ENCODE measurements around the gene SH3PXD2A. TPM values are rescaled to one million over a fixed set of nuclear protein-coding genes. Genes with fewer than 3 reads are reported as not detected.

SH3PXD2A gene
- total RNA-seq, 4 donors from 2014 or later: 128 to 154 (median 136) TPM

DNA sequence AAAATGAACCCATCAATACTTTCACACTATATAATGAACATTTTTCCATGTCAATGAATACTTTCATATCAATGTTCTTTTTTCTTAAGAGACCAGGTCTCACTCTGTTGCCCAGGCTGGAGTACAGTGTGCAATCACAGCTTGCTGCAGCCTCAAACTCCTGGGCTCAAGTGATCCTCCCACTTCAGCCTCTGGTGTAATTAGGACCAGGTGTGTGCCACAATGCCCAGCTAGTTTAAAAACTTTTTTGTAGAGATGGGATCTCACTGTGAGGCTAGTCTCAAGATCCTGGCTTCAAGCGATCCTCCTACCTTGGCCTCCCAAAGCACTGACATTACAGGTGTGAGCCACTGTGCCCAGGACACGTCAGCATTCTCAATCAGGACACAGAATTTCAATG lies 85.2 kb downstream of the SH3PXD2A start:
- 96 to 100% methylated on average over 2 of the region's 2 CpGs for WGBS, 2 donors
- no peak for DNase-seq (ENCODE audit: low spot score in 2 of 2)
- Histone ChIP-seq H3K36me3 (no peaks in the 10 kb centered on the region), H3K27ac (peak overlapping the region in 1 of 4 donors; percentile 6), H3K27me3 (no peaks in the 10 kb centered on the region), H3K4me1 (peaks cover 0 to 55% (median 24%) of the 10 kb centered on the region in 4 donors), H3K4me3 (no peak overlapping the region), H3K9me3 (peaks cover 0 to 9% (median 0%) of the 10 kb centered on the region in 4 donors)
- TF ChIP-seq EP300 (IDR thresholded peaks at IDR 0.05) (no peak), POLR2A (IDR thresholded peaks at IDR 0.05) (no peak)
- TF ChIP-seq, protein P1, sequence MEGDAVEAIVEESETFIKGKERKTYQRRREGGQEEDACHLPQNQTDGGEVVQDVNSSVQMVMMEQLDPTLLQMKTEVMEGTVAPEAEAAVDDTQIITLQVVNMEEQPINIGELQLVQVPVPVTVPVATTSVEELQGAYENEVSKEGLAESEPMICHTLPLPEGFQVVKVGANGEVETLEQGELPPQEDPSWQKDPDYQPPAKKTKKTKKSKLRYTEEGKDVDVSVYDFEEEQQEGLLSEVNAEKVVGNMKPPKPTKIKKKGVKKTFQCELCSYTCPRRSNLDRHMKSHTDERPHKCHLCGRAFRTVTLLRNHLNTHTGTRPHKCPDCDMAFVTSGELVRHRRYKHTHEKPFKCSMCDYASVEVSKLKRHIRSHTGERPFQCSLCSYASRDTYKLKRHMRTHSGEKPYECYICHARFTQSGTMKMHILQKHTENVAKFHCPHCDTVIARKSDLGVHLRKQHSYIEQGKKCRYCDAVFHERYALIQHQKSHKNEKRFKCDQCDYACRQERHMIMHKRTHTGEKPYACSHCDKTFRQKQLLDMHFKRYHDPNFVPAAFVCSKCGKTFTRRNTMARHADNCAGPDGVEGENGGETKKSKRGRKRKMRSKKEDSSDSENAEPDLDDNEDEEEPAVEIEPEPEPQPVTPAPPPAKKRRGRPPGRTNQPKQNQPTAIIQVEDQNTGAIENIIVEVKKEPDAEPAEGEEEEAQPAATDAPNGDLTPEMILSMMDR (IDR thresholded peaks at IDR 0.05): no peak

DNA sequence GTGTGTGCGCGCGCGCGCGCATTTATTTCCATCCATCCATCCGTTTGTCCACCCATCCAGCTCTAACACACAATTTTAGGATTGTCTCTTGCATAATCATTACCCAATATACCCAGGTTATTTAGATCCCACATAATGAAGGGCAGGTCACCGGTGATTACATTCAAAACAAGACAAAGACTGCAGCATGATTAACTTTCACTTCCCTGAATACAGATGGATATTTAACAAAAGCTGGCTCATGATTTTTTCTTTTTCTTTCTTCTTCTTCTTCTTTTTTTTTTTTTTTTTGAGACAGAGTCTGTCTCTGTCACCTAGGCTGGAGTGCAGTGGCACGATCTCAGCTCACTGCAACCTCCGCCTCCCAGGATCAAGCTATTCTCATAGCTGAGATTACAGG lies 86.2 kb downstream of the SH3PXD2A start:
- Histone ChIP-seq H3K9me3 (peaks cover 0 to 2% (median 0%) of the 10 kb centered on the region in 4 donors), H3K27me3 (no peaks in the 10 kb centered on the region), H3K27ac (peak overlapping the region in 2 of 4 donors; percentile 25 to 49), H3K4me1 (peaks cover 0 to 65% (median 27%) of the 10 kb centered on the region in 4 donors), H3K4me3 (no peak overlapping the region), H3K36me3 (no peaks in the 10 kb centered on the region)
- DNase-seq (ENCODE audit: low spot score in 2 of 2): no peak
- 89 to 91% methylated on average over 10 of the region's 10 CpGs for WGBS, 2 donors
- TF ChIP-seq EP300 (IDR thresholded peaks at IDR 0.05) (no peak), POLR2A (IDR thresholded peaks at IDR 0.05) (no peak)
- TF ChIP-seq, protein P1 (IDR thresholded peaks at IDR 0.05): no peak

DNA sequence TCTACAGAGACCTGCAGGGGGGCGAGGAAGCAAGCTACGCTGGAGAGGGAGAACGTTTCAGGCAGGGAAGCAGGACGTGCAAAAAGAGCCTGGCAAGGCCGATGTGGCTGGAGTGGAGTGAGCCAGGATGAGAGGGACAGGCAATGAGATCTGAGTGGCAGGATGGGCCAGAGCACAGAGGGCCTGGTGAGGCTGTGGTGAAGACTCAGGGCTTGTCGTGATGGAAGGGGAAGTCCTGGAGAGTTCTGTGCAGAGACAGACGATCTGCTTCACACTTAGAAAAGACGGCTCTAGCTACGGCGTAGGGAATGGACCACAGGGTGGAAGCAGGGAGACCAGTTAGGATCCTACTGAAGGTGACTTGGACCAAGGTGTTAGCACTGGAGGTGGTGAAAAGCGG lies 87.0 kb downstream of the SH3PXD2A start:
- TF ChIP-seq, protein P1 (IDR thresholded peaks at IDR 0.05): no peak
- TF ChIP-seq EP300 (IDR thresholded peaks at IDR 0.05) (no peak), POLR2A (IDR thresholded peaks at IDR 0.05) (no peak)
- H3K9me3 ChIP-seq: no peaks in the 10 kb centered on the region
- H3K4me3 ChIP-seq: no peak overlapping the region
- 70 to 74% methylated on average over 11 of the region's 11 CpGs for whole genome bisulfite sequencing, 2 donors
- peak overlapping the region in 2 of 4 donors; percentile 25 to 49 for H3K27ac ChIP-seq
- H3K27me3 ChIP-seq: no peaks in the 10 kb centered on the region
- DNase-seq (ENCODE audit: low spot score in 2 of 2): no peak
- peaks cover 0 to 73% (median 34%) of the 10 kb centered on the region in 4 donors for H3K4me1 ChIP-seq
- H3K36me3 ChIP-seq: no peaks in the 10 kb centered on the region

DNA sequence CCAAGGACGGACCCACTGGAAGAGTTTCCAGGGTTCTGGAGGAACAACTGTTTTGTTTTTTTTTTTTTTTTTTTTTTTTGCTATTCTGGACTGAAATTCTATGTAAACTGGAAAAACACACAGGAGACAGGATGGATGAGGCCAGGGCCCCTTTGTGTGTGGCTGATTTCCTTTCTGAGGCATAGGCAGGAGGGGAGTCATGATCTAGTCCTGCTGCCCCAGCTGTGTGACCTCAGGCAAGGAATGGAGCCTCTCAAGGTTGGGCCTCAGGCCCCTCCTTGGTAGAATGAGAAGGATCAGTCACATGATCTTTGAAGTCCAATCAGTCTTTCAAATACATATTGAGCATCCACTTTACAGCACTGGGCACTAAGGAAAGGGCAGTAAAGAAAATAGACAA lies 87.6 kb downstream of the SH3PXD2A start:
- Histone ChIP-seq H3K27ac (peak overlapping the region in 2 of 4 donors; percentile 49 to 74), H3K9me3 (no peaks in the 10 kb centered on the region), H3K27me3 (no peaks in the 10 kb centered on the region), H3K4me1 (peaks cover 0 to 73% (median 35%) of the 10 kb centered on the region in 4 donors), H3K36me3 (no peaks in the 10 kb centered on the region), H3K4me3 (no peak overlapping the region)
- TF ChIP-seq, protein P1 (IDR thresholded peaks at IDR 0.05): no peak
- TF ChIP-seq POLR2A (IDR thresholded peaks at IDR 0.05) (no peak), EP300 (IDR thresholded peaks at IDR 0.05) (no peak)
- 46 to 70% methylated on average over 1 of the region's 1 CpG for WGBS, 2 donors
- no peak for DNase-seq (ENCODE audit: low spot score in 2 of 2)

DNA sequence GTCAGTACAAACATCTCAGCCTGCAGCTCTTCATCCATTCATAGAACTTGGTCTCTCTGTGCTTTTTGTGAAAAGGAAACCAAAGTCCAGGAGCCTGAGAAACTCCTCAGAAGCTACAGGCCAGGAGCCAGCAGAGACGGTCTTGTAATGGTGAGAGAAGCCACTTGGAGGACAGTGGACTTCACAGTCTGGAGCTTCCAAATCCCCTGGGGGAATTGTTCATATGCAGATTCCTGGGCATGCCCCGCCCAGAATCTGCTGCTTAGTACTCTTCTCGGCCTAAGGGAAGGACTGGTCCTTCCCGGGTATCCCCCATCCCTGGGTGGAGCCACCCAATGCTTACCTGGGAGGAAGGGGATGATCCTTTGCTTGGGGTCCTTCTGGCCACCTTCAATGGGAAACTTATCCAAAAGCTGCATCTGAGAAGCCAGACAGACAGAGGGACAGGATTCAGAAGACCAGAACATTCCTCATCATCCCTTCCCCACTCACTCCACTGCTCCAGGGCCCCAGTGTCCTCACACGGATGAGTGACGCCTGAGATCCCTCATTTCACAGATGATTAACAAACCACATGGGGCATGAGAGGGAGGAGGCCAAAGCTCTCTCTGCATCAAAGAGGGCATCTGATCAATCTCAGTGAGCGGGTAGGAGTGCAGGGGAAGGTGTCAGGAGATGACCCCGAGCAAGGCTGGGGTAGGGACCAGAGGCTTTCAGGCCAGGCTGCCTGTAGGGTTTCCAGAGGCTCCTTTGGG lies 88.4 kb downstream of the SH3PXD2A start:
- 68 to 80% methylated on average over 8 of the region's 8 CpGs for WGBS, 2 donors
- no peaks in the 10 kb centered on the region for H3K27me3 ChIP-seq
- TF ChIP-seq POLR2A (IDR thresholded peaks at IDR 0.05): no peak
- TF ChIP-seq, protein P1 (IDR thresholded peaks at IDR 0.05): no peak
- TF ChIP-seq EP300 (IDR thresholded peaks at IDR 0.05): no peak
- H3K36me3 ChIP-seq: no peaks in the 10 kb centered on the region
- no peak for DNase-seq (ENCODE audit: low spot score in 2 of 2)
- peaks cover 0 to 73% (median 36%) of the 10 kb centered on the region in 4 donors for H3K4me1 ChIP-seq
- H3K9me3 ChIP-seq: no peaks in the 10 kb centered on the region
- no peak overlapping the region for H3K4me3 ChIP-seq
- peak overlapping the region in 2 of 4 donors; percentile 49 to 74 for H3K27ac ChIP-seq
